ENCODE data around the gene HTR4. TPM values are rescaled to one million over a fixed set of nuclear protein-coding genes. Genes with fewer than 3 reads are reported as not detected.

The HTR4 gene
- total RNA-seq, 1 experiment from 2014 or later: not detected

DNA sequence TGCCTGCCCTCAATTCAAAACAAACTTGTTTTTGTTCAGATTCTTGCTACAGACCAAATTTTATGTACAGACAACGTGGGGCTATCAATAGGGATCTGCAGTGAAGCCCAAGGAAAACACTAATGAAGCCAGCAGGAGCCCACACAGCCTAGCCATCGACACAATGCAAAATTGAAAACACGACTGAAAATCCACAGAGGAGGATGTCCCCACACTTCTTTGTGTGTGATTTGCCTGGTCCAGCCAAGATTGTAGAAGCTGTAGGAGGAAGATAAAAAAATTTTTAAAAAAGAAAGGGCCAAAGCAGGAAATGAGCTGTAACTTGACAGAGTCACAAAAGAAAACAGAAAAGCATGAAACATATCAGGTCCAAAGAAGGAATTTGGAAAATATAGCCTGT, 34.8 kb downstream of the HTR4 start:
- Mint-ChIP-seq H3K27me3 (ENCODE audit: low read depth) (no peaks in the 10 kb centered on the region), H3K4me3 (no peak overlapping the region), H3K27ac (no peak overlapping the region), H3K4me1 (no peaks in the 10 kb centered on the region), H3K9me3 (no peaks in the 10 kb centered on the region), H3K36me3 (ENCODE audit: insufficient read depth in 1 of 3, low read depth in 3 of 3) (no peaks in the 10 kb centered on the region)
- Histone ChIP-seq H3K4me2 (ENCODE audit: insufficient read depth, insufficient read length, low read length) (no peak overlapping the region), H3K56ac (ENCODE audit: insufficient read length, low read depth, low read length) (no peak overlapping the region), H2BK15ac (ENCODE audit: low read depth, low read length) (no peak overlapping the region), H2AK5ac (ENCODE audit: insufficient read length, low read length) (no peak overlapping the region), H2BK5ac (ENCODE audit: insufficient read length, low read length) (no peak overlapping the region), H2BK120ac (ENCODE audit: low read depth, low read length, poor library complexity, severe bottlenecking) (no peak overlapping the region), H3K4me1 (ENCODE audit: insufficient read depth, low read length) (no peaks in the 10 kb centered on the region), H3T11ph (ENCODE audit: low read length) (no peak overlapping the region), H3K9ac (ENCODE audit: extremely low read depth, insufficient read length, low read length) (no peak overlapping the region), H3K4ac (ENCODE audit: low read depth, low read length) (no peak overlapping the region), H3K79me2 (ENCODE audit: insufficient read depth, low read length) (no peaks in the 10 kb centered on the region), H3K27me3 (ENCODE audit: insufficient read depth, low read length) (no peaks in the 10 kb centered on the region), H4K20me1 (ENCODE audit: control insufficient read depth, insufficient read depth, insufficient read length) (no peaks in the 10 kb centered on the region), H2BK12ac (ENCODE audit: insufficient read length, low read depth, low read length) (no peak overlapping the region), H4K5ac (ENCODE audit: insufficient read length, low read depth, low read length) (no peak overlapping the region), H3K18ac (ENCODE audit: insufficient read length, low read depth, low read length) (no peak overlapping the region), H3K27ac (ENCODE audit: insufficient read length, low read depth, low read length) (no peak overlapping the region), H3K79me1 (ENCODE audit: insufficient read depth, low read depth, low read length, poor library complexity, severe bottlenecking) (no peaks in the 10 kb centered on the region), H3K23me2 (ENCODE audit: insufficient read length, low read depth, low read length, poor library complexity, severe bottlenecking) (no peaks in the 10 kb centered on the region), H4K8ac (replicated peaks; ENCODE audit: insufficient read length, low read depth, low read length) (no peak overlapping the region), H3K23ac (ENCODE audit: insufficient read length, low read depth, low read length) (no peak overlapping the region), H3K14ac (ENCODE audit: insufficient read depth, low read length) (no peak overlapping the region), H4K91ac (ENCODE audit: insufficient read length, low read depth, low read length) (no peak overlapping the region), H2BK20ac (ENCODE audit: low read depth, low read length, poor library complexity, severe bottlenecking) (no peak overlapping the region), H3K9me3 (ENCODE audit: control insufficient read depth, low read depth, low read length) (no peaks in the 10 kb centered on the region), H2AFZ (ENCODE audit: low read length) (no peak overlapping the region)
- no peak for DNase-seq
- no CpG with 5 or more reads among the region's 3 CpGs for WGBS (ENCODE audit: extremely low coverage, insufficient read length, low lambda C conversion rate)
- TF ChIP-seq CTCF (conservative IDR thresholded peaks at IDR 0.05): no peak
